OCI-LY7 (cell line): Measurements from ENCODE around the gene COL16A1. TPM values are rescaled to one million over a fixed set of nuclear protein-coding genes. Genes with fewer than 3 reads are reported as not detected.

ENCODE experiments used
- BruUV-seq: library from RNA; stranded (reverse); fragments of 400-500 nt; replicated peaks from 2 replicates; lab custom pipeline; 2021; lab: Mats Ljungman, UMichigan
- CTCF ChIA-PET: fragments of 300-600 bp; sonication (Branson Sonifier 250); formaldehyde crosslinking; loops from one replicate; lab custom pipeline; 2022; ENCODE audit warnings: antibody characterized with exemption; ENCODE audit not compliant: unreplicated experiment; lab: Charles Lee
- POLR2A ChIA-PET: fragments of 300-600 bp; sonication (Branson Sonifier 250); formaldehyde crosslinking; loops from one replicate; lab custom pipeline; 2022; ENCODE audit warnings: antibody characterized with exemption; lab: Charles Lee
- DNase-seq: peaks from one replicate; pipeline ENCODE4 v3.0.0-alpha.2; 2015; ENCODE audit warnings: low spot score
- H2AFZ ChIP-seq: fragments of 200-600 bp; sonication (generic), shearing (Covaris generic); 2 replicates; pipeline ENCODE4 v1.6.1; 2014; ENCODE audit warnings: mild to moderate bottlenecking, antibody characterized with exemption, low read length, moderate library complexity
- H3K27ac ChIP-seq: fragments of 200-600 bp; sonication (generic); 2 replicates; pipeline ENCODE4 v1.5.1; 2014; ENCODE audit warnings: mixed run types, low read depth, mild to moderate bottlenecking, moderate library complexity, low read length, inconsistent platforms; ENCODE audit not compliant: poor library complexity, severe bottlenecking
- H3K36me3 ChIP-seq: fragments of 200-600 bp; sonication (generic); 2 replicates; pipeline ENCODE4 v1.6.1; 2014; ENCODE audit warnings: mild to moderate bottlenecking, antibody characterized with exemption, low read length, moderate library complexity, mixed read lengths; ENCODE audit not compliant: insufficient read depth
- H3K4me1 ChIP-seq: fragments of 200-600 bp; sonication (generic); 2 replicates; pipeline ENCODE4 v1.5.1; 2014; ENCODE audit warnings: mild to moderate bottlenecking, low read length; ENCODE audit not compliant: insufficient read depth, poor library complexity, severe bottlenecking
- H3K4me2 ChIP-seq: fragments of 200-600 bp; sonication (generic); 2 replicates; pipeline ENCODE4 v1.6.1; 2014; ENCODE audit warnings: mild to moderate bottlenecking, low read length
- H3K4me3 ChIP-seq: fragments of 200-600 bp; sonication (generic); 2 replicates; pipeline ENCODE4 v1.5.1; 2014; ENCODE audit warnings: mild to moderate bottlenecking, low read depth, low read length; ENCODE audit not compliant: poor library complexity, severe bottlenecking
- H3K79me2 ChIP-seq: fragments of 200-600 bp; sonication (generic); 2 replicates; pipeline ENCODE4 v1.6.1; 2016; ENCODE audit warnings: low read depth, mild to moderate bottlenecking, low read length, moderate library complexity, mixed read lengths; ENCODE audit not compliant: insufficient read depth
- H3K9me2 ChIP-seq: fragments of 200-600 bp; sonication (generic); 2 replicates; pipeline ENCODE4 v1.6.1; 2016; ENCODE audit warnings: mild to moderate bottlenecking, low read length, mixed read lengths; ENCODE audit not compliant: insufficient read depth
- H3K9me3 ChIP-seq: fragments of 200-600 bp; sonication (generic); 2 replicates; pipeline ENCODE4 v1.6.1; 2014; ENCODE audit warnings: mild to moderate bottlenecking, mixed run types, low read length, mixed read lengths
- H4K20me1 ChIP-seq: fragments of 200-600 bp; sonication (generic); 2 replicates; pipeline ENCODE4 v1.6.1; 2014; ENCODE audit warnings: mild to moderate bottlenecking, antibody characterized with exemption, low read length, moderate library complexity, mixed read lengths; ENCODE audit not compliant: insufficient read depth
- CTCF ChIP-seq: fragments of 200-600 bp; sonication (generic); conservative IDR thresholded peaks from 2 replicates; pipeline ENCODE4 v1.5.1; 2014; ENCODE audit warnings: mild to moderate bottlenecking, antibody characterized with exemption, low read length, moderate library complexity, mixed read lengths
- EZH2phosphoT487 ChIP-seq: fragments of 200-600 bp; sonication (generic); IDR thresholded peaks from 2 replicates; pipeline ENCODE4 v1.6.1; 2018; ENCODE audit warnings: low read depth, borderline replicate concordance, mild to moderate bottlenecking, mixed run types, antibody characterized with exemption, low read length, moderate library complexity, mixed read lengths
- intact Hi-C: fragments of 100-400 bp; cut with micrococcal nuclease; formaldehyde crosslinking; loops from one replicate; pipeline ENCODE4 v1.10.0; 2022; ENCODE audit not compliant: unreplicated experiment
- total RNA-seq, 2 experiments: library from RNA; depleted of rRNA in 1 of 2; stranded (reverse); fragments of >200 nt in 1 of 2; shearing (Covaris generic) in 1 of 2; gene quantifications; 2 replicates each; pipeline ENCODE4 v1.2.3, GENCODE V29; 2014 to 2022

Gene COL16A1
- total RNA-seq, 2 experiments from 2014 or later = not detected

GRCh38 chr1:31614414-31615005, 89.3 kb downstream of the COL16A1 start:
- no peak overlapping the region for H3K27ac ChIP-seq
- no peaks in the 10 kb centered on the region for H3K79me2 ChIP-seq
- intact Hi-C loops = no loop called here
- H3K4me1 ChIP-seq = no peaks in the 10 kb centered on the region
- no TSS peak for BruUV-seq
- CTCF ChIA-PET = no interaction called here
- H2AFZ ChIP-seq = no peak overlapping the region
- TF ChIP-seq EZH2phosphoT487 = no peak
- no peak for TF ChIP-seq CTCF
- no peaks in the 10 kb centered on the region for H3K9me2 ChIP-seq
- no peaks in the 10 kb centered on the region for H4K20me1 ChIP-seq
- DNase-seq = no peak
- no peaks in the 10 kb centered on the region for H3K9me3 ChIP-seq
- H3K36me3 ChIP-seq = no peaks in the 10 kb centered on the region
- POLR2A ChIA-PET = no interaction called here
- no peak overlapping the region for H3K4me2 ChIP-seq
- no peak overlapping the region for H3K4me3 ChIP-seq

- intact Hi-C loops = no loop called here
- H2AFZ ChIP-seq = no peak overlapping the region
- POLR2A ChIA-PET = no interaction called here
- H3K4me3 ChIP-seq = no peak overlapping the region
- no peak overlapping the region for H3K27ac ChIP-seq
- H3K36me3 ChIP-seq = no peaks in the 10 kb centered on the region
- no TSS peak for BruUV-seq
- no peaks in the 10 kb centered on the region for H3K9me2 ChIP-seq
- H3K9me3 ChIP-seq = no peaks in the 10 kb centered on the region
- TF ChIP-seq EZH2phosphoT487 = no peak
- no peak for TF ChIP-seq CTCF
- no peak overlapping the region for H3K4me2 ChIP-seq
- no peak for DNase-seq
- H4K20me1 ChIP-seq = no peaks in the 10 kb centered on the region
- peaks cover 10% of the 10 kb centered on the region for H3K4me1 ChIP-seq
- H3K79me2 ChIP-seq = no peaks in the 10 kb centered on the region
- CTCF ChIA-PET = no interaction called here
Observed at GRCh38 chr1:31609514-31610118, 94.2 kb downstream of the COL16A1 start.

GRCh38 chr1:31607360-31607759, 96.5 kb downstream of the COL16A1 start:
- no peak for DNase-seq
- Histone ChIP-seq H4K20me1 (no peaks in the 10 kb centered on the region), H3K4me3 (no peak overlapping the region), H3K9me2 (no peaks in the 10 kb centered on the region), H3K4me2 (no peak overlapping the region), H3K36me3 (no peaks in the 10 kb centered on the region), H3K4me1 (peaks cover 10% of the 10 kb centered on the region), H3K9me3 (no peaks in the 10 kb centered on the region), H3K79me2 (no peaks in the 10 kb centered on the region), H3K27ac (no peak overlapping the region), H2AFZ (no peak overlapping the region)
- POLR2A ChIA-PET = interaction anchor here (0.6 kb wide), 1 partner anchor 133 kb away, joined by 4 read pairs; no protein-coding TSS in a partner anchor
- intact Hi-C loops = no loop called here
- no TSS peak for BruUV-seq
- TF ChIP-seq CTCF (no peak), EZH2phosphoT487 (no peak)
- CTCF ChIA-PET = no interaction called here
